Naive thymus-derived CD4-positive, alpha-beta T cell (primary cell): Measurements from ENCODE around the gene CXCL1. TPM values are rescaled to one million over a fixed set of nuclear protein-coding genes. Genes with fewer than 3 reads are reported as not detected.

ENCODE experiments used
- ATAC-seq: fragments of 150-1000 bp; cut with Tn5 transposase; 2 replicates; pipeline ENCODE4 v1.10.0; 2021; ENCODE audit warnings: mild to moderate bottlenecking, moderate library complexity
- CTCF ChIA-PET: fragments of 350-600 bp; sonication (Branson Sonifier 250); formaldehyde crosslinking; loops from one replicate; lab custom pipeline; 2021; ENCODE audit warnings: antibody characterized with exemption; lab: Charles Lee
- POLR2A ChIA-PET: fragments of 350-600 bp; sonication (Branson Sonifier 250); formaldehyde crosslinking; loops from one replicate; lab custom pipeline; 2021; ENCODE audit warnings: antibody characterized with exemption, inconsistent platforms; lab: Charles Lee
- DNase-seq, 9 donors: peaks; one replicate each; pipeline versions ENCODE4 v3.0.0 to v3.0.0-alpha.2; 2020 to 2022; ENCODE audit warnings: mixed read lengths in 1 of 9
- H3K27ac ChIP-seq: one replicate; pipeline ENCODE4 v1.7.0; 2013; ENCODE audit warnings: mild to moderate bottlenecking, low read depth, low read length, moderate library complexity
- H3K27me3 ChIP-seq, 2 donors: one replicate each; pipeline ENCODE4 v1.7.0; 2013; ENCODE audit warnings: low read length in 2 of 2, mild to moderate bottlenecking in 2 of 2, moderate library complexity in 2 of 2; ENCODE audit not compliant: control insufficient read depth in 2 of 2, insufficient read depth in 2 of 2
- H3K36me3 ChIP-seq, 3 experiments: 1 replicate in 2 of 3; 2 replicates in 1 of 3; pipeline ENCODE4 v1.7.0; 2013; ENCODE audit warnings: low read length in 3 of 3, mild to moderate bottlenecking in 3 of 3, moderate library complexity in 1 of 3; ENCODE audit not compliant: insufficient read depth in 3 of 3, control insufficient read depth in 2 of 3
- H3K4me1 ChIP-seq, 2 donors: one replicate each; pipeline ENCODE4 v1.7.0; 2013; ENCODE audit warnings: low read length in 2 of 2, mild to moderate bottlenecking in 2 of 2, moderate library complexity in 1 of 2; ENCODE audit not compliant: control insufficient read depth in 2 of 2, insufficient read depth in 2 of 2
- H3K4me3 ChIP-seq: 2 replicates; pipeline ENCODE4 v1.7.0; 2013; ENCODE audit warnings: mild to moderate bottlenecking, low read length
- H3K9me3 ChIP-seq, 3 experiments: 1 replicate in 2 of 3; 2 replicates in 1 of 3; pipeline ENCODE4 v1.7.0; 2013; ENCODE audit warnings: low read length in 3 of 3; ENCODE audit not compliant: control insufficient read depth in 2 of 3
- H3K27ac Mint-ChIP-seq, 9 donors: one replicate each; pipeline ENCODE4 v1.8.0; 2020 to 2022; ENCODE audit warnings: mixed read lengths in 9 of 9, mild to moderate bottlenecking in 8 of 9, moderate library complexity in 5 of 9, inconsistent platforms in 2 of 9
- H3K27me3 Mint-ChIP-seq, 5 donors: one replicate each; pipeline ENCODE4 v1.8.0; 2021 to 2022; ENCODE audit warnings: mixed read lengths in 5 of 5, mild to moderate bottlenecking in 1 of 5
- H3K36me3 Mint-ChIP-seq, 5 donors: one replicate each; pipeline ENCODE4 v1.8.0; 2020 to 2022; ENCODE audit warnings: mixed read lengths in 5 of 5, mild to moderate bottlenecking in 3 of 5, inconsistent platforms in 1 of 5
- H3K4me1 Mint-ChIP-seq, 7 donors: one replicate each; pipeline ENCODE4 v1.8.0; 2020 to 2022; ENCODE audit warnings: mixed read lengths in 7 of 7, mild to moderate bottlenecking in 3 of 7, inconsistent platforms in 1 of 7
- H3K4me3 Mint-ChIP-seq, 10 donors: one replicate each; pipeline ENCODE4 v1.8.0; 2020 to 2022; ENCODE audit warnings: mild to moderate bottlenecking in 10 of 10, mixed read lengths in 10 of 10, moderate library complexity in 6 of 10, inconsistent platforms in 2 of 10
- H3K9me3 Mint-ChIP-seq, 11 donors: one replicate each; pipeline ENCODE4 v1.8.0; 2020 to 2022; ENCODE audit warnings: mixed read lengths in 11 of 11, mild to moderate bottlenecking in 4 of 11, inconsistent platforms in 1 of 11, moderate library complexity in 1 of 11
- intact Hi-C, 2 donors: fragments of 100-400 bp; cut with micrococcal nuclease; formaldehyde crosslinking; loops; one replicate each; pipeline ENCODE4 v1.15.1; 2023
- polyA plus RNA-seq, 2 donors: library from polyadenylated mRNA; unstranded; fragments of 300-500 nt; fragmentation: Illumina TruSeq; gene quantifications; one replicate each; pipeline ENCODE4 v1.2.3, GENCODE V29; 2021
- total RNA-seq, 6 experiments: library from RNA in 5 of 6; stranded (reverse) in 5 of 6; gene quantifications; 1 replicate in 5 of 6; 2 replicates in 1 of 6; pipeline ENCODE4 v1.2.3 and lab custom pipeline; 2021 to 2026

Gene CXCL1
- total RNA-seq: 1 to 10 TPM in 1 of 5 experiments, under 1 TPM in 1, not detected in 3; 0.56 to 3.3 TPM
- polyA plus RNA-seq: not detected
- not detected for total RNA-seq (lab: John Stamatoyannopoulos, UW)

DNA sequence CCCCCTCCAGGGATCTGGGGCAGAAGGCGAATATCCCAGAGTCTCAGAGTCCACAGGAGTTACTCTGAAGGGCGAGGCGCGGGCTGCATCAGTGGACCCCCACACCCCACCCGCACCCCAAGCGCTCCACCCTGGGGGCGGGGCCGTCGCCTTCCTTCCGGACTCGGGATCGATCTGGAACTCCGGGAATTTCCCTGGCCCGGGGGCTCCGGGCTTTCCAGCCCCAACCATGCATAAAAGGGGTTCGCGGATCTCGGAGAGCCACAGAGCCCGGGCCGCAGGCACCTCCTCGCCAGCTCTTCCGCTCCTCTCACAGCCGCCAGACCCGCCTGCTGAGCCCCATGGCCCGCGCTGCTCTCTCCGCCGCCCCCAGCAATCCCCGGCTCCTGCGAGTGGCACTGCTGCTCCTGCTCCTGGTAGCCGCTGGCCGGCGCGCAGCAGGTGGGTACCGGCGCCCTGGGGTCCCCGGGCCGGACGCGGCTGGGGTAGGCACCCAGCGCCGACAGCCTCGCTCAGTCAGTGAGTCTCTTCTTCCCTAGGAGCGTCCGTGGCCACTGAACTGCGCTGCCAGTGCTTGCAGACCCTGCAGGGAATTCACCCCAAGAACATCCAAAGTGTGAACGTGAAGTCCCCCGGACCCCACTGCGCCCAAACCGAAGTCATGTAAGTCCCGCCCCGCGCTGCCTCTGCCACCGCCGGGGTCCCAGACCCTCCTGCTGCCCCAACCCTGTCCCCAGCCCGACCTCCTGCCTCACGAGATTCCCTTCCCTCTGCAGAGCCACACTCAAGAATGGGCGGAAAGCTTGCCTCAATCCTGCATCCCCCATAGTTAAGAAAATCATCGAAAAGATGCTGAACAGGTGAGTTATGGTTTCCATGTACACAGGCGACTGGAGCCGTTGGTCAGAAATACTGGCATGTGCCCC is at the start of gene CXCL1:
Gene CXCL1 (plus strand): TSS at position 264 of the 926 bp plus-strand sequence. CDS start 78 bp downstream, at position 342.
- peak in 1 of 9 donors; percentile 7 for DNase-seq
- ChIA-PET POLR2A (no interaction called here), CTCF (no interaction called here)
- ATAC-seq: peak; percentile 55
- Histone ChIP-seq H3K27ac (no peak within 1 kb of the TSS), H3K36me3 (no peaks in the 10 kb centered on the region), H3K4me1 (no peaks in the 10 kb centered on the region), H3K27me3 (no peaks in the 10 kb centered on the region), H3K9me3 (no peaks in the 10 kb centered on the region), H3K4me3 (no peak within 1 kb of the TSS)
- intact Hi-C loops: no loop called here
- Mint-ChIP-seq H3K4me3 (peak within 1 kb of the TSS in 5 of 10 donors; percentile 12 to 46 (median 19)), H3K36me3 (no peaks in the 10 kb centered on the region), H3K27ac (no peak within 1 kb of the TSS), H3K27me3 (peaks cover 22 to 32% (median 28%) of the 10 kb centered on the region in 5 donors), H3K4me1 (peaks cover 0 to 6% (median 0%) of the 10 kb centered on the region in 7 donors), H3K9me3 (peaks cover 0 to 8% (median 1%) of the 10 kb centered on the region in 11 donors)

DNA sequence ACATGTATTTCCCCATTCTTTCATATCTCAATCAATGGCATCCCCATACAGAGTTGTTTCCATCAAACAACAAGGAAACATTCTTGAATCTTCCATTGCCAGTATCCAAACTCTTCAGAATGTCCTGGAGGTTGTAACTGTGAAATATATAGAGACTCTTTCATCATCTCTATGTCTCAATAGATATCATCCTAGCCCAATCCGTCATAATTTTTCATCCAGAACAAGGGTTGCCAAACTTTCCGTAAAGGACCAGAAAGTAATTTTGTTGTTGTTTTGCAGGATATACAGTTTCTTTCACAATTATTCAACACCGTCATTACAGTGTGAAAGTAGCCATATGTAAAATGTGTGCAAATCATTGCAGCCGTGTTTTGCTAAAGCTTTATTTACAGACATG is 47.9 kb upstream of the CXCL1 start:
- no peak overlapping the region for H3K4me3 Mint-ChIP-seq
- H3K4me1 ChIP-seq: no peaks in the 10 kb centered on the region
- no peak overlapping the region for H3K27ac ChIP-seq
- H3K36me3 Mint-ChIP-seq: no peaks in the 10 kb centered on the region
- ChIA-PET POLR2A (interaction anchor here (0.7 kb wide), 1 partner anchor 91 kb away, joined by 4 read pairs; no protein-coding TSS in a partner anchor), CTCF (no interaction called here)
- H3K9me3 Mint-ChIP-seq: peaks cover 0 to 15% (median 2%) of the 10 kb centered on the region in 11 donors
- intact Hi-C loops: no loop called here
- H3K36me3 ChIP-seq: no peaks in the 10 kb centered on the region
- peaks cover 0 to 4% (median 0%) of the 10 kb centered on the region in 5 donors for H3K27me3 Mint-ChIP-seq
- no peak overlapping the region for H3K27ac Mint-ChIP-seq
- H3K9me3 ChIP-seq: no peaks in the 10 kb centered on the region
- no peaks in the 10 kb centered on the region for H3K27me3 ChIP-seq
- DNase-seq (no peak), ATAC-seq (no peak)
- H3K4me1 Mint-ChIP-seq: peaks cover 0 to 16% (median 0%) of the 10 kb centered on the region in 7 donors
- no peak overlapping the region for H3K4me3 ChIP-seq

DNA sequence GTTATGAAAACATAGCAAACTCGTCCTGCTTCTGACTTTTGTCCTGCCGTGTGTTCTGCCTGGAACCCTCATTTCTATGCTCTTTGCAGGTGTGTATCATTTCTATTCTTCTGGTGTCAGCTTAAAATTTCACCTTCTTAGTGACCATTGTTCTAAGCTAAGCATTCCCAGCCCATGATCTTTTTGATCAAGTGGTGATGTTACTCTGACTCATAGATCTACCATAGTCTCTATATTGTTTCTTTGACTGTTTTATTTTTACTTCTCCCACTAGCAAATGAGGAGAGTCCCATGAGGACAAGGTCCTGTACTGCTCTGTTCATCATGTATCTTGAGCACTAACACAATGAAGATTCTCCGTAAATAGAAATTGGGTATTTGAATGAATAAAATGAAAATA is 46.8 kb upstream of the CXCL1 start:
- Mint-ChIP-seq H3K27ac (no peak overlapping the region), H3K27me3 (peaks cover 0 to 4% (median 0%) of the 10 kb centered on the region in 5 donors), H3K36me3 (peaks cover 0 to 3% (median 0%) of the 10 kb centered on the region in 5 donors), H3K4me3 (no peak overlapping the region), H3K4me1 (peaks cover 0 to 5% (median 0%) of the 10 kb centered on the region in 7 donors), H3K9me3 (peaks cover 0 to 17% (median 2%) of the 10 kb centered on the region in 11 donors)
- Histone ChIP-seq H3K4me1 (no peaks in the 10 kb centered on the region), H3K27me3 (no peaks in the 10 kb centered on the region), H3K36me3 (no peaks in the 10 kb centered on the region), H3K27ac (no peak overlapping the region), H3K9me3 (no peaks in the 10 kb centered on the region), H3K4me3 (no peak overlapping the region)
- DNase-seq (no peak), ATAC-seq (no peak)
- ChIA-PET POLR2A (no interaction called here), CTCF (no interaction called here)
- intact Hi-C loops: no loop called here

DNA sequence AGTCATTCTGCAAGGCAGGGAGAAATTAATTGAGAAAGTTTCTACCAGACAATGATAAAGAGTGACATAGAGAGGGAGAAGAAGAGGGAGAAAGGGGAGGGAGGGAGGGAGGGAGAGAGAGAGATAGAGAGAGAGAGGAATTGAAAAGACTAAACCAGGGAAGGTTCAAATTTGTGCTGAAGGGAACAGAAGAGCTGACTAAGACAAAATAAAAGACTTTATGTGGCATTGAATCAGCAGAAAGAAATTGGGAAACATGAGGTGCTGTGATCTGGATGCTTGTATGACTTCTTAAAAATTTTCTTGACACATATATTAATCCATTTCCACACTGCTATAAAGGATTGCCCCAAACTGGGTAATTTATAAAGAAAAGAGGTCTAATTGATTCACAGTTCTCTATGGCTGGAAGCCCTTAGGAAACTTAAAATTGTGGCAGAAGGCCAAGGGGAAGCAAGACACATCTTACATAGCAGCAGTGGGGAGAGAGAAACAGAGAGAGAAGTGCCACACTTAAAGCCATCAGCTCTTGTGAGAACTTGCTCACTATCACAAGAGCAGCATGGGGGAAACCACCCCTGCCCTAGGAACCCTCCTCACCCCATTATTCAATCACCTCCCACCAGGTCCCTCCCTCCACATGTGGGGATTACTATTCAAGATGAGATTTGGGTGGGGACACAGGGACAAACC is 46.2 kb upstream of the CXCL1 start:
- H3K4me1 Mint-ChIP-seq: no peaks in the 10 kb centered on the region
- peaks cover 0 to 4% (median 0%) of the 10 kb centered on the region in 5 donors for H3K27me3 Mint-ChIP-seq
- H3K9me3 Mint-ChIP-seq: peaks cover 0 to 20% (median 0%) of the 10 kb centered on the region in 11 donors
- no peaks in the 10 kb centered on the region for H3K9me3 ChIP-seq
- no peak overlapping the region for H3K27ac ChIP-seq
- no peaks in the 10 kb centered on the region for H3K27me3 ChIP-seq
- CTCF ChIA-PET: no interaction called here
- H3K36me3 Mint-ChIP-seq: peaks cover 0 to 3% (median 0%) of the 10 kb centered on the region in 5 donors
- intact Hi-C loops: no loop called here
- POLR2A ChIA-PET: no interaction called here
- no peaks in the 10 kb centered on the region for H3K36me3 ChIP-seq
- no peaks in the 10 kb centered on the region for H3K4me1 ChIP-seq
- H3K4me3 Mint-ChIP-seq: no peak overlapping the region
- no peak overlapping the region for H3K4me3 ChIP-seq
- H3K27ac Mint-ChIP-seq: no peak overlapping the region
- DNase-seq: no peak
- ATAC-seq: peak; percentile 41

DNA sequence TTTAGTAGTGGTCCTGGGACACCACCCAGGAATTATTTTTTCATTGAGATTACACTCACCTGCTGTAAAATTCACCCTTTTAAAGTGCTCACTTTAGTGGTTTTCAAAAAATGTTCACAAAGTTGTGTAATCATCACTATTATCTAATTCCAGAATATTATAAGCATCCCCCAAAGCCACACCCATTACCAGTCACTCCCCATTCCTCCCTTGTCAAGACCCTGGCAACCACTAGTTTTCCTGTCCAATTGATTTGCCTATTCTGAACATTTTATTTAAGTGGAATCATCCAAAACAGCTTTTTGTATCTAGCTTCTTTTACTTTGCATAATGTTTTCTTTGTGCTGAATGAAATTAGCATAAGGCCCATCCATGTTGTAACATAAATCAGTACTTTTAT is 45.4 kb upstream of the CXCL1 start:
- Histone ChIP-seq H3K27ac (no peak overlapping the region), H3K4me1 (no peaks in the 10 kb centered on the region), H3K36me3 (no peaks in the 10 kb centered on the region), H3K9me3 (no peaks in the 10 kb centered on the region), H3K4me3 (no peak overlapping the region), H3K27me3 (no peaks in the 10 kb centered on the region)
- ATAC-seq (no peak), DNase-seq (no peak)
- Mint-ChIP-seq H3K36me3 (peaks cover 0 to 3% (median 0%) of the 10 kb centered on the region in 5 donors), H3K4me1 (no peaks in the 10 kb centered on the region), H3K9me3 (peaks cover 0 to 21% (median 0%) of the 10 kb centered on the region in 11 donors), H3K27ac (no peak overlapping the region), H3K4me3 (no peak overlapping the region), H3K27me3 (peaks cover 0 to 4% (median 0%) of the 10 kb centered on the region in 5 donors)
- intact Hi-C loops: no loop called here
- ChIA-PET CTCF (no interaction called here), POLR2A (no interaction called here)

DNA sequence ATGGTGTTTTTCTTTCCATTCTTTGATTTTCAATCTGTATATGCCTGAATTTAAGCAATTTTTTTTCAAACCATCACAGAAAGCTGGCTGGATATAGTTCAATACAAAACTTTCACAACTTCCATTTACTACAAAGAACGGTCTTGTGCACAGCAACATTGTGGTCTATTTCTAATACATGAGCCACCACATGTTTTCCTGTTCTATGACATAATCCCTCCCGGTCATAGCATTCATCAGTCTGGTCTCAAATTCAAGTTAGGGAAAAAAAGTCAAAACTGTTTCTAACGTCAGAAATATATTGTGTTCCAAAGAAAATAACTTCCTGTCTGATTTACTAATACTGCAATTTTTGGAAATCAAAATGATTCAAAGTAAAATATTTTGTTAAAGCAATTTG is 40.2 kb upstream of the CXCL1 start:
- Mint-ChIP-seq H3K9me3 (peaks cover 0 to 23% (median 4%) of the 10 kb centered on the region in 11 donors), H3K27ac (no peak overlapping the region), H3K4me3 (no peak overlapping the region), H3K36me3 (peaks cover 0 to 3% (median 0%) of the 10 kb centered on the region in 5 donors), H3K4me1 (no peaks in the 10 kb centered on the region), H3K27me3 (peaks cover 0 to 2% (median 0%) of the 10 kb centered on the region in 5 donors)
- intact Hi-C loops: no loop called here
- POLR2A ChIA-PET: no interaction called here
- H3K36me3 ChIP-seq: no peaks in the 10 kb centered on the region
- H3K4me3 ChIP-seq: no peak overlapping the region
- no peaks in the 10 kb centered on the region for H3K9me3 ChIP-seq
- no peaks in the 10 kb centered on the region for H3K27me3 ChIP-seq
- no peaks in the 10 kb centered on the region for H3K4me1 ChIP-seq
- ATAC-seq (no peak), DNase-seq (no peak)
- no peak overlapping the region for H3K27ac ChIP-seq
- CTCF ChIA-PET: no interaction called here
